ENCODE results near the gene RFX4. TPM values are rescaled to one million over a fixed set of nuclear protein-coding genes. Genes with fewer than 3 reads are reported as not detected.
A peak's percentile ranks its signal among the peaks of the same experiment; 100 is the strongest.

Gene RFX4
- total RNA-seq, 4 donors from 2014 or later = not detected

DNA sequence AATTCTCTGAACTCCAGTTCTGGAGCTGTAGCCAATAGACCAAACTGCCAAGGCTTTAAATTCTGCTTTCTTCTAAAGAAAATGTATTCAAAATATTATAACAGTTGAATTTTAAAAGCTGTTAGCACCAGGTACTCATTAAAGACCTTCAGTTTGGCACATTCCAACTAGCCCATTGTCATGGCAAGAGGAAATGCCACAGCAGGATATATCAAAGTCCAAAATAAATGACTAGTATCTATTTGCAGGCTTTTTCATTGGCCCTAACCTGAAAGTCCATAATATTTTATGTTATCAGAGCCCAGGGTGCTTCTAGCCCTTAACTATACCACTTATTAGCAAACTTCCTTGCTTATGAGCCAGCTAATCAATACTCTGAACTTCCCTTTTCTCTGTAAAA lies 188.6 kb downstream of the RFX4 start:
- Histone ChIP-seq H3K4me1 (peaks cover 22% of the 10 kb centered on the region), H3K36me3 (no peaks in the 10 kb centered on the region), H3K4me3 (no peak overlapping the region), H3K27ac (no peak overlapping the region), H3K9me3 (no peaks in the 10 kb centered on the region), H3K27me3 (peaks cover 18% of the 10 kb centered on the region)
- no peak for DNase-seq (ENCODE audit: low spot score in 2 of 2)
- TF ChIP-seq CTCF (IDR thresholded peaks at IDR 0.05) = no peak
- no peak for TF ChIP-seq POLR2AphosphoS5 (IDR thresholded peaks at IDR 0.05)
- TF ChIP-seq POLR2A (IDR thresholded peaks at IDR 0.05) = no peak
- TF ChIP-seq EP300 (IDR thresholded peaks at IDR 0.05) = no peak

DNA sequence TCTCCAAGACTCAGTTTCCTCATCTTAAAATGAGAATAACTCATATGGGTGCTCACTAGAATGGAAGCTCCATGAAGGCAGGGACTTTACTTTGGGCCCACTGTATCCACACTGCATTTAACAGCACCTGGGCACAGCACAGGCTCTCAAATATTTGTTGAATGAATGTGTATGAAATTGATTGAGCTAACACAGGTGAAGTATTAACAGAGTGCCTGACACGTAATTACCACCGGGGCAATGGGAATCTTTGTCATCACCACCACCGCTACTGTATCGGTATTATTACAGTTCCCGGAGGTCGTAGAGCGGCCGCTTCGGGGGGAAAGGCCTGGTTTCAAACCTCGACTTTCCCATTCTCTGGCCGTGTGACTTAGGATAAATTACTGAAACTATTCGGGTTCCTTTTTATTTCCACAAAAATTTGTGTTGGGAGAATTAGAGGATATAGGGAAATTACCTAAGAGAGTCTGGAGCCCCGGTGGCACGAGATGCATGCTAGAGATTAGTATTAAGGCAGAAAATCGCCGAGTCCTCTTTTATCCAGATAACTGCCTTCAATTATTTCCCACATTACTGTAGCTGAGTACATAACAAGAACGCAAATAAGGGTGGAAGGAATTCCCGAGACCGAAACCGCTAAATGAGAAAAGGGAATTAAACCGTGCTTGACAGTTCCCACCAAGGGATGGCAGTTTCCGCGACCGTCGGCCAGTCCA lies 190.6 kb downstream of the RFX4 start:
- Histone ChIP-seq H3K36me3 (no peaks in the 10 kb centered on the region), H3K4me1 (peaks cover 22% of the 10 kb centered on the region), H3K4me3 (peak overlapping the region; percentile 93), H3K9me3 (no peaks in the 10 kb centered on the region), H3K27me3 (peaks cover 8% of the 10 kb centered on the region), H3K27ac (peak overlapping the region; percentile 89)
- 43% methylated on average over 25 of the region's 25 CpGs for WGBS
- TF ChIP-seq POLR2AphosphoS5 (IDR thresholded peaks at IDR 0.05) = no peak
- no peak for TF ChIP-seq EP300 (IDR thresholded peaks at IDR 0.05)
- no peak for TF ChIP-seq CTCF (IDR thresholded peaks at IDR 0.05)
- no peak for TF ChIP-seq POLR2A (IDR thresholded peaks at IDR 0.05)
- DNase-seq (ENCODE audit: low spot score in 2 of 2) = no peak

DNA sequence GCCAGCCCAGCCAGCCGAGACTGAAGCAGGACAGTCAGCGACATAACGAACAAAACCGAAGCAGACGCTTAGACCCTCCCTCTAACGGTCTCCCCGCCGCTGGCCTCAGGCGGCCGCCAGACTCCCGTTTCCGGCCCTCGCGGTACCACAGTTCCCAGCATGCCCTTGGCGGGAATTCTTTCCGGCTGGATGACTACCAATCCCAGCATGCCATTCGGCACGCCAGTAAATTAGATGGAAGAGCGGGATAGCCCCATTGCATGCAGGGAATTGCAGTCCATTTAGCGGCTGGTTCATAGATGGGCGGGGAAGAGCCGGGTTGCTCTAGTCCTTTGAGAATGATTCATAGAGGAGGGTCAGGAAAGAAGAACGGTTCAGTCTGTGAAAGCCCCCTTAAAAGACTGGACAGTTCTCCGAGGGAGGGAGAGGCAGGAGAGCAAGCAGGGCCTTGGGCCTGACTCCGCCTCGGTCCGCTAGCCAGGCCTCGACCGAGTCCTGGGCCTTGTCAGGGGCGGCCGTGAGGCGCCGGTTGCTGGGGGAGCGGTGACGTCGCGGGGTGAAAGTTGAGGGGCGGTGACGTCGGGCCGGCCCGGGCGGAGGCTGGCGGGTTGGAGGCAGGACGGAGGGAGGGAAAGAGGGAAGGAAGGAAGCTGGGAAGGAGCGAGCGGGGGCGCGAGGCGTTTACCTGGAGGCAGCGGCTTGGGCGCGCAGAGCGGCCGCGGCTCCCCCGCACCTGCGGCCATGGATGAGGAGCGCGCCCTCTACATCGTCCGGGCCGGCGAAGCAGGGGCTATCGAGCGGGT lies 191.4 kb downstream of the RFX4 start, which contains the start of gene RIC8B:
Gene RIC8B (plus strand): TSS at position 678 of the 803 bp plus-strand sequence. CDS start 64 bp downstream, at position 742.
- Histone ChIP-seq H3K4me1 (peaks cover 22% of the 10 kb centered on the region), H3K36me3 (no peaks in the 10 kb centered on the region), H3K27ac (peak within 1 kb of the TSS; percentile 89), H3K27me3 (no peaks in the 10 kb centered on the region), H3K9me3 (no peaks in the 10 kb centered on the region), H3K4me3 (peak within 1 kb of the TSS; percentile 93)
- peak; percentile 94 to 97 for DNase-seq (ENCODE audit: low spot score in 2 of 2)
- TF ChIP-seq POLR2AphosphoS5 (IDR thresholded peaks at IDR 0.05) = peak in 2 of 3 donors; percentile 42 to 60
- peak in 1 of 2 donors; percentile 50 for TF ChIP-seq POLR2A (IDR thresholded peaks at IDR 0.05)
- TF ChIP-seq EP300 (IDR thresholded peaks at IDR 0.05) = no peak
- no peak for TF ChIP-seq CTCF (IDR thresholded peaks at IDR 0.05)
- under 1% methylated on average over 66 of the region's 66 CpGs for WGBS

- TF ChIP-seq CTCF (IDR thresholded peaks at IDR 0.05) (no peak), POLR2A (IDR thresholded peaks at IDR 0.05) (no peak)
- 5% methylated on average over 29 of the region's 29 CpGs for WGBS
Measured at GRCh38 chr12:106774808-106775524, 192.2 kb downstream of the RFX4 start.

More at GRCh38 chr12:106774808-106775524, 192.2 kb downstream of the RFX4 start:
- no peaks in the 10 kb centered on the region for H3K27me3 ChIP-seq
- peak overlapping the region; percentile 89 for H3K27ac ChIP-seq
- H3K36me3 ChIP-seq = no peaks in the 10 kb centered on the region
- H3K4me1 ChIP-seq = peaks cover 22% of the 10 kb centered on the region
- H3K9me3 ChIP-seq = no peaks in the 10 kb centered on the region
- DNase-seq (ENCODE audit: low spot score in 2 of 2) = peak in 1 of 2 donors; percentile 70
- peak overlapping the region; percentile 93 for H3K4me3 ChIP-seq
